OCI-LY1 (cell line): ENCODE measurements around the gene FXYD3.

Experiments
- H2AFZ ChIP-seq: fragments of 200-600 bp; sonication (generic), shearing (Covaris generic); 2 replicates; pipeline ENCODE4 v1.6.0; 2014; ENCODE audit warnings: antibody characterized with exemption, mild to moderate bottlenecking, low read length
- H3F3A ChIP-seq: fragments of 200-600 bp; sonication (generic), shearing (Covaris generic); 2 replicates; pipeline ENCODE4 v1.6.0; 2014; ENCODE audit warnings: mild to moderate bottlenecking, antibody characterized with exemption, low read length, moderate library complexity; ENCODE audit not compliant: insufficient read depth
- H3K27ac ChIP-seq: fragments of 200-600 bp; sonication (generic); 2 replicates; pipeline ENCODE4 v1.5.1; 2014; ENCODE audit warnings: low read length, mixed run types, mild to moderate bottlenecking, low read depth; ENCODE audit not compliant: poor library complexity, severe bottlenecking
- H3K27me3 ChIP-seq: fragments of 200-600 bp; sonication (generic); 2 replicates; pipeline ENCODE4 v1.6.0; 2014; ENCODE audit warnings: antibody characterized with exemption, mild to moderate bottlenecking, low read length, moderate library complexity; ENCODE audit not compliant: insufficient read depth
- H3K36me3 ChIP-seq: fragments of 200-600 bp; sonication (generic); 2 replicates; pipeline ENCODE4 v1.6.1; 2014; ENCODE audit warnings: mild to moderate bottlenecking, antibody characterized with exemption, low read length, moderate library complexity, mixed read lengths; ENCODE audit not compliant: insufficient read depth
- H3K4me1 ChIP-seq: fragments of 200-600 bp; sonication (generic); 2 replicates; pipeline ENCODE4 v1.5.1; 2014; ENCODE audit warnings: mild to moderate bottlenecking, low read length, moderate library complexity; ENCODE audit not compliant: insufficient read depth, severe bottlenecking
- H3K4me2 ChIP-seq: fragments of 200-600 bp; sonication (generic), shearing (Covaris generic); 2 replicates; pipeline ENCODE4 v1.6.1; 2014; ENCODE audit warnings: low read length
- H3K4me3 ChIP-seq: fragments of 200-600 bp; sonication (generic); 2 replicates; pipeline ENCODE4 v1.5.1; 2014; ENCODE audit warnings: low read length, low read depth, mild to moderate bottlenecking, mixed read lengths; ENCODE audit not compliant: poor library complexity, severe bottlenecking
- H3K79me2 ChIP-seq: fragments of 200-600 bp; shearing (Covaris generic); 2 replicates; pipeline ENCODE4 v1.6.1; 2016; ENCODE audit warnings: mixed run types, low read length, mixed read lengths; ENCODE audit not compliant: insufficient read depth
- H3K9ac ChIP-seq: fragments of 200-600 bp; sonication (generic), shearing (Covaris generic); 2 replicates; pipeline ENCODE4 v1.6.1; 2014; ENCODE audit warnings: mild to moderate bottlenecking, low read length, mixed read lengths
- H3K9me2 ChIP-seq: fragments of 200-600 bp; sonication (generic), shearing (Covaris generic); 2 replicates; pipeline ENCODE4 v1.6.1; 2014; ENCODE audit warnings: low read depth, mild to moderate bottlenecking, low read length, mixed read lengths
- H3K9me3 ChIP-seq: fragments of 200-600 bp; shearing (Covaris generic); 2 replicates; pipeline ENCODE4 v1.6.1; 2014; ENCODE audit warnings: low read length, mixed read lengths
- H4K20me1 ChIP-seq: fragments of 200-600 bp; sonication (generic), shearing (Covaris generic); 2 replicates; pipeline ENCODE4 v1.6.0; 2016; ENCODE audit warnings: mild to moderate bottlenecking, low read length; ENCODE audit not compliant: insufficient read depth
- CTCF ChIP-seq: fragments of 200-600 bp; sonication (generic), shearing (Covaris generic); IDR thresholded peaks from 2 replicates; pipeline ENCODE4 v1.5.1; 2017; ENCODE audit warnings: mild to moderate bottlenecking, antibody characterized with exemption, low read length, moderate library complexity, mixed read lengths
- EZH2 ChIP-seq: fragments of 200-600 bp; sonication (generic), shearing (Covaris generic); IDR thresholded peaks from 2 replicates; pipeline ENCODE4 v1.8.0; 2017; ENCODE audit warnings: borderline replicate concordance, mixed run types, mild to moderate bottlenecking, antibody characterized with exemption, low read length, moderate library complexity, mixed read lengths

FXYD3 gene

DNA sequence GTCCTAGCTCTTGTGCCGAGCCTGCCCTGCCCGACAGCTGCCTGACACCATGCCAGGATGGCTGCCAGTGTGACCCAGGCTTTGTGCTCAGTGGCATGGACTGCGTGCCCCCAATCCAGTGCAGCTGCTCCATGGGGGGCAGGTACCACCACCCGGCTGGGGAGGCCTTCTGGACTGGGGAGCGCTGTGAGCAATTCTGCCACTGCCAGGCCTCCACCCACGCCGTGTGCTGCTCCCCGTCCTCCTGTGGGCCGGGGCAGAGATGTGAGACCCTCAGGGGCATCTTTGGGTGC is 9.4 kb upstream of the FXYD3 start:
- H2AFZ ChIP-seq: no peak overlapping the region
- H3K9me2 ChIP-seq: no peaks in the 10 kb centered on the region

DNA sequence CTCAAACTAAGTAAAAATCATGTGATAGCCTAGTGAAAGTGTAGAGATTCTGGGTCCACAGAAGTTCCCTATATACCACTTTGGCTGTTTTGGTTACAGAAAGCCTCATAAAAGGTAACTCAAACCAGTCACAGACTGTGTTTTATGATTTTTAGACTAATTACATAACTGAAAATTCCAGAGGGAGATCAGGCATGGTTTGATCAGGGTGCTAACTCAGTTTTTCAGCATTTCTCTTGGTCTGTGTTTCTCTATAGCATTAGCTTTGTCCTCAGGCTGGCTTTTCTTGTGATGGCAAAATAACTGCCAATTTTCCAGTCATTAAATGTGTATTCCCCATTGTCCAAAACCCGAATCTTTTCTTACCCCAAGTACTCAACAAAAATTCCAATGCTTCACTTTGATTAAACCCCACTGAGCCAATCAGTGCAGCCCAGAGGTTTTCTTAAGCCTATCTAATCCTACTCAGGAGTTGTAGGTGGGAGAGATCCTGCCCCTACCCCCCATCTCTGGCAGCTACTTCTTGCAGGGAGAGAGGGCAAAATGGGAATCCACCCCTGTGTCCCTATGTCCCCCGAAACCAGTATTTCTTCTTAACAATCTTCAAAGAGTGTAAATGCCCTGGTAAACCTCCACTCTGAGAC is 8.6 kb upstream of the FXYD3 start:
- H3K9me3 ChIP-seq: no peaks in the 10 kb centered on the region
- no peak overlapping the region for H3K4me3 ChIP-seq
- no peaks in the 10 kb centered on the region for H3K27me3 ChIP-seq
- H3K9me2 ChIP-seq: no peaks in the 10 kb centered on the region
- H4K20me1 ChIP-seq: no peaks in the 10 kb centered on the region
- no peaks in the 10 kb centered on the region for H3K4me1 ChIP-seq
- H3K9ac ChIP-seq: no peak overlapping the region
- no peaks in the 10 kb centered on the region for H3K79me2 ChIP-seq
- TF ChIP-seq EZH2 (no peak), CTCF (no peak)
- no peak overlapping the region for H3K4me2 ChIP-seq
- H2AFZ ChIP-seq: no peak overlapping the region
- H3F3A ChIP-seq: no peaks in the 10 kb centered on the region
- H3K27ac ChIP-seq: no peak overlapping the region
- H3K36me3 ChIP-seq: no peaks in the 10 kb centered on the region

More for the DNA sequence above, 9.4 kb upstream of the FXYD3 start:
- Histone ChIP-seq H3F3A (no peaks in the 10 kb centered on the region), H3K4me2 (no peak overlapping the region), H3K4me3 (no peak overlapping the region), H3K9me3 (no peaks in the 10 kb centered on the region), H3K27me3 (no peaks in the 10 kb centered on the region), H4K20me1 (no peaks in the 10 kb centered on the region), H3K36me3 (no peaks in the 10 kb centered on the region), H3K4me1 (no peaks in the 10 kb centered on the region), H3K27ac (no peak overlapping the region), H3K79me2 (no peaks in the 10 kb centered on the region), H3K9ac (no peak overlapping the region)
- no peak for TF ChIP-seq CTCF
- no peak for TF ChIP-seq EZH2

DNA sequence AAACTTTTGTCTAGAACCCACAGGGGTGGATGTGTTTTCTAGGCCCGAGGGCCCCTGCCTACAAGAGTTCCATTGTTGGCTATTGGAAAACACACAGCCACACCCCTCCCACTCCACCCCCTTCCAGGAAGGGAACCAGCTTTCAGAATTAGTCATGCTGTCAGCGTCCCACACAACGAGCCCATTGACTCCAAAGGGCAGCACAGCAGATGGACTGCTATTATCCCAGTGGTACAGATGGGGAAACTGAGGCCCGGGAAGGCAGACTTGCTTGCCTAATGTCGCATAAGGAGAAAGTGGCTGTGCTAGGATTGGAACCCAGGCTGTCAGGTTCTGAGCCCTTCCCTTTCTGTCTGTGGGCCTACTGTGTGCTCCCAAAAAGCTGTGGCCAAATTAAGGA is 8.1 kb upstream of the FXYD3 start:
- Histone ChIP-seq H3K9me2 (no peaks in the 10 kb centered on the region), H3K4me2 (no peak overlapping the region), H3K27ac (no peak overlapping the region), H3K4me1 (no peaks in the 10 kb centered on the region), H3K79me2 (no peaks in the 10 kb centered on the region), H3K9ac (no peak overlapping the region), H3K36me3 (no peaks in the 10 kb centered on the region), H3K9me3 (no peaks in the 10 kb centered on the region), H4K20me1 (no peaks in the 10 kb centered on the region), H2AFZ (no peak overlapping the region), H3K27me3 (no peaks in the 10 kb centered on the region), H3K4me3 (no peak overlapping the region), H3F3A (no peaks in the 10 kb centered on the region)
- TF ChIP-seq EZH2 (no peak), CTCF (no peak)
